Hepatocyte (in vitro differentiated cells): ENCODE measurements around the gene ARHGAP12. TPM values are rescaled to one million over a fixed set of nuclear protein-coding genes. Genes with fewer than 3 reads are reported as not detected.
A peak's percentile ranks its signal among the peaks of the same experiment; 100 is the strongest.

Experiments used
- DNase-seq: peaks from one replicate; pipeline ENCODE4 v3.0.0-alpha.2; 2016; ENCODE audit warnings: low spot score
- H2AFZ ChIP-seq: fragments of 200-600 bp; sonication (generic); 2 replicates; pipeline ENCODE4 v1.6.0; 2016; ENCODE audit warnings: antibody characterized with exemption, mild to moderate bottlenecking
- H3K27ac ChIP-seq: fragments of 200-600 bp; sonication (generic); 2 replicates; pipeline ENCODE4 v1.5.1; 2016; ENCODE audit warnings: mild to moderate bottlenecking
- H3K27me3 ChIP-seq: fragments of 200-600 bp; sonication (generic); 2 replicates; pipeline ENCODE4 v1.6.1; 2016
- H3K36me3 ChIP-seq: fragments of 200-600 bp; sonication (generic); replicated peaks from 2 replicates; pipeline ENCODE4 v1.5.1; 2016; ENCODE audit warnings: low read depth; ENCODE audit not compliant: insufficient read depth
- H3K4me1 ChIP-seq: fragments of 200-600 bp; sonication (generic); 2 replicates; pipeline ENCODE4 v1.5.1; 2016; ENCODE audit warnings: mild to moderate bottlenecking, moderate library complexity; ENCODE audit not compliant: insufficient read depth
- H3K4me2 ChIP-seq: fragments of 200-600 bp; sonication (generic); 2 replicates; pipeline ENCODE4 v1.6.0; 2016
- H3K4me3 ChIP-seq: fragments of 200-600 bp; sonication (generic); 2 replicates; pipeline ENCODE4 v1.5.1; 2016; ENCODE audit warnings: mild to moderate bottlenecking
- H3K79me2 ChIP-seq: fragments of 200-600 bp; sonication (generic); 2 replicates; pipeline ENCODE4 v1.6.0; 2017; ENCODE audit warnings: mild to moderate bottlenecking
- H3K9me2 ChIP-seq: fragments of 200-600 bp; sonication (generic); replicated peaks from 2 replicates; pipeline ENCODE4 v1.6.0; 2017; ENCODE audit warnings: mild to moderate bottlenecking; ENCODE audit not compliant: insufficient read depth
- H3K9me3 ChIP-seq: fragments of 200-600 bp; sonication (generic); 2 replicates; pipeline ENCODE4 v1.5.1; 2016; ENCODE audit warnings: low read depth, mild to moderate bottlenecking
- H4K20me1 ChIP-seq: fragments of 200-600 bp; sonication (generic); 2 replicates; pipeline ENCODE4 v1.6.0; 2016; ENCODE audit warnings: mild to moderate bottlenecking; ENCODE audit not compliant: insufficient read depth, poor library complexity, severe bottlenecking
- EZH2 ChIP-seq: fragments of 200-600 bp; sonication (generic); IDR thresholded peaks from 2 replicates; pipeline ENCODE4 v1.6.1; 2016; ENCODE audit warnings: antibody characterized with exemption, mild to moderate bottlenecking, borderline replicate concordance
- EZH2phosphoT487 ChIP-seq: fragments of 200-600 bp; sonication (generic); IDR thresholded peaks from one replicate; pipeline ENCODE4 v1.6.1; 2018; ENCODE audit warnings: antibody characterized with exemption, mild to moderate bottlenecking, low read depth, moderate library complexity; ENCODE audit not compliant: unreplicated experiment, severe bottlenecking
- WGBS: methylation state at CpG from one replicate; pipeline ENCODE4 v1.1.6; 2016; ENCODE audit warnings: low lambda C conversion rate; ENCODE audit errors: missing lambda C conversion rate; 5-methylcytosine and 5-hydroxymethylcytosine counted together
- polyA plus RNA-seq: library from polyadenylated mRNA; unstranded; fragments of >200 nt; fragmentation: Nextera tagmentation; extraction: Ambion mirVana; gene quantifications from 2 replicates; pipeline ENCODE4 v1.2.1, GENCODE V29; 2016
- total RNA-seq: library from RNA; depleted of rRNA; stranded (reverse); fragments of >200 nt; gene quantifications from 2 replicates; pipeline ENCODE4 v1.2.3, GENCODE V29; 2014
- TF ChIP-seq, protein P1 (sequence below): fragments of 200-600 bp; sonication (generic); IDR thresholded peaks from 2 replicates; pipeline ENCODE4 v1.5.1; 2016; ENCODE audit warnings: antibody characterized with exemption, mild to moderate bottlenecking; ENCODE audit not compliant: poor library complexity

ARHGAP12 gene
- total and polyA plus RNA-seq, 2 experiments from 2014 or later, result 16.4 to 55.6 TPM

DNA sequence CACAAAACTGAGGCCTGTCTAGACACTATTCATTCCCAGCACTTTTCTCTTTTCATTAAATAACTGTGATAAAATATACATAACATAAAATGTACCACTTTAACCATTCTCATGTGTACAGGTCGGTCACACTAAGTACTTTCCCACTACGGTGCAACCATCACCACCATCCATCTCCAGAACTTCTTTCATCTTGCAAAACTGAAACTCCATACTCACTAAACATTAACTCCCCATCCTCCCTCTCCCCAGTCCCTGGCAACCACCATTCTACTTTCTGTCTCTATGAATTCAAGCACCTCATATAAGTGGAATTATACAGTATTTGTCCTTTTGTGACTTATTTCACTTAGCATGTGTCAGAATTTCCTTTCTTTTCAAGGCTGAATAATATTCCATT lies 53.0 kb downstream of the ARHGAP12 start:
- TF ChIP-seq, protein P1, sequence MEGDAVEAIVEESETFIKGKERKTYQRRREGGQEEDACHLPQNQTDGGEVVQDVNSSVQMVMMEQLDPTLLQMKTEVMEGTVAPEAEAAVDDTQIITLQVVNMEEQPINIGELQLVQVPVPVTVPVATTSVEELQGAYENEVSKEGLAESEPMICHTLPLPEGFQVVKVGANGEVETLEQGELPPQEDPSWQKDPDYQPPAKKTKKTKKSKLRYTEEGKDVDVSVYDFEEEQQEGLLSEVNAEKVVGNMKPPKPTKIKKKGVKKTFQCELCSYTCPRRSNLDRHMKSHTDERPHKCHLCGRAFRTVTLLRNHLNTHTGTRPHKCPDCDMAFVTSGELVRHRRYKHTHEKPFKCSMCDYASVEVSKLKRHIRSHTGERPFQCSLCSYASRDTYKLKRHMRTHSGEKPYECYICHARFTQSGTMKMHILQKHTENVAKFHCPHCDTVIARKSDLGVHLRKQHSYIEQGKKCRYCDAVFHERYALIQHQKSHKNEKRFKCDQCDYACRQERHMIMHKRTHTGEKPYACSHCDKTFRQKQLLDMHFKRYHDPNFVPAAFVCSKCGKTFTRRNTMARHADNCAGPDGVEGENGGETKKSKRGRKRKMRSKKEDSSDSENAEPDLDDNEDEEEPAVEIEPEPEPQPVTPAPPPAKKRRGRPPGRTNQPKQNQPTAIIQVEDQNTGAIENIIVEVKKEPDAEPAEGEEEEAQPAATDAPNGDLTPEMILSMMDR, result no peak
- no peak for TF ChIP-seq EZH2phosphoT487
- TF ChIP-seq EZH2, result no peak

DNA sequence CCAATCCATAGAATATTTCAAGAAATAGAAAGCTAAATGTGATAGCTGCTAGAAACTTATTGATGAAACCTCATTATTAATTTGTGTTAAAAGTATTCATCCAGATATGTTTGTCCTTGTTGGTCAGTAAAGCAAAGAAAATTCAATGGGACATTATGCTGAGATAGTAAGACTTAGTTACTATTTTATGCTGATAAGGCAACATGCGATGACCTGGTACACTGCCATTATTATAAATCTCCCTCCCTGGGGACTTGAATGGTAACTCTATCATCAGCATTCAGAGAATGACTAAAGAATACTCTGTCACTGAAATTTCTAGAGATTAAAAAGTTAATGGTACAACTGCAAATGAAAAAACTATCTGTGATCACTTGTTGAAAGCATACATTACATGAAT lies 54.9 kb downstream of the ARHGAP12 start:
- TF ChIP-seq EZH2phosphoT487, result no peak
- TF ChIP-seq, protein P1, result no peak
- no peak for TF ChIP-seq EZH2
- Histone ChIP-seq H3K4me2 (no peak overlapping the region), H3K27me3 (no peaks in the 10 kb centered on the region), H3K9me2 (no peaks in the 10 kb centered on the region), H3K79me2 (peaks cover 91% of the 10 kb centered on the region), H3K9me3 (no peaks in the 10 kb centered on the region), H3K4me1 (peaks cover 16% of the 10 kb centered on the region), H4K20me1 (peaks cover 12% of the 10 kb centered on the region), H3K4me3 (no peak overlapping the region), H2AFZ (no peak overlapping the region), H3K27ac (no peak overlapping the region), H3K36me3 (no peaks in the 10 kb centered on the region)
- 90% methylated on average over 1 of the region's 1 CpG for WGBS
- no peak for DNase-seq

More for the DNA sequence above, 53.0 kb downstream of the ARHGAP12 start:
- no peak overlapping the region for H2AFZ ChIP-seq
- H3K36me3 ChIP-seq, result no peaks in the 10 kb centered on the region
- H4K20me1 ChIP-seq, result peaks cover 9% of the 10 kb centered on the region
- H3K9me3 ChIP-seq, result no peaks in the 10 kb centered on the region
- H3K9me2 ChIP-seq, result no peaks in the 10 kb centered on the region
- no peak overlapping the region for H3K4me2 ChIP-seq
- H3K4me1 ChIP-seq, result peaks cover 16% of the 10 kb centered on the region
- 95% methylated on average over 2 of the region's 2 CpGs for WGBS
- no peak overlapping the region for H3K27ac ChIP-seq
- DNase-seq, result no peak
- no peaks in the 10 kb centered on the region for H3K27me3 ChIP-seq
- H3K79me2 ChIP-seq, result peaks cover 94% of the 10 kb centered on the region
- H3K4me3 ChIP-seq, result no peak overlapping the region

DNA sequence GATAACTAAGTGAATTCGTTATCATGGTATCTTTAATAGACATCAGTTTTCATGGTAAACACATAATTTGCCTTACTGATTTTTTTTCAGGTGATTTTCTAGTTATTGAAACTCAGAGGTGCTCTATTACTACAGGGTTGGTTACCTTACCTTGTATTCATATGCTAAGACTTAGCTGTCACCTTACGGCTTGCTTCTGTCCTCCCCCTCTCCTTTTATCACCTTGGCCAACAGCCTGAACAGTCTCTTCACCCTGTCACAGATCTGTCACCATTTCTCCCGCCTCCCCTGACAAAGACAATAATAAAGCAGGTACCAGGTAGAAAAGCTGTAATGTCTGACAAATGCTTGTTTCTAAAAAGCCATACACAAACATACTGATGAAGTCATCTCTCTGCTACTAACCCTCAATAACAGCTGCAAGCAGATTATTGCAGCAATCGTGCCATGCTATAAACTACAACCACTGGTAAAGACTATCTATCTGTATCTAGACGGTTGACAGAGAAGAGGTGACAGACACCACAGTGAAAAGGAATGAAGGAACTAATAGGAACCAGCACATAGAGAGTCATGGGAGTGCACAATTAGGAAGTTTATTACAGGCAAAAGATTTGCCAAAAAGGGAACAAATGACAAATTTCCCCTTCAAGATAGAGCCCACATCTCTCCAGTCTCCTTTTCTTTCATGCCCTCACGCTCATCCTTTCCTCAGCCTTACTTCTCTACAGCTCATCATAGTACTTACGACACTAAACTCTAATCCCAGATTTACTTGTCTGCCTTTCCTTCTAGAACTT lies 57.2 kb downstream of the ARHGAP12 start:
- Histone ChIP-seq H3K27me3 (no peaks in the 10 kb centered on the region), H2AFZ (no peak overlapping the region), H3K4me3 (no peak overlapping the region), H3K4me2 (peak overlapping the region; percentile 13), H3K4me1 (peaks cover 16% of the 10 kb centered on the region), H3K27ac (peak overlapping the region; percentile 7), H3K9me2 (no peaks in the 10 kb centered on the region), H4K20me1 (peaks cover 16% of the 10 kb centered on the region), H3K79me2 (peaks cover 96% of the 10 kb centered on the region), H3K36me3 (no peaks in the 10 kb centered on the region), H3K9me3 (no peaks in the 10 kb centered on the region)
- 62% methylated on average over 7 of the region's 7 CpGs for WGBS
- no peak for DNase-seq
- TF ChIP-seq EZH2 (no peak), EZH2phosphoT487 (no peak)
- TF ChIP-seq, protein P1, result no peak
